Measurements from ENCODE around the gene R3HDM2.

GRCh38 chr12:57397441-57397840 is 33.4 kb downstream of the R3HDM2 start:
- TF ChIP-seq POLR2A (IDR thresholded peaks at IDR 0.05; ENCODE audit: extremely low read depth, insufficient read length): no peak
- TF ChIP-seq CTCF (IDR thresholded peaks at IDR 0.05; ENCODE audit: low read depth, low read length): no peak
- no peak for TF ChIP-seq MAX (IDR thresholded peaks at IDR 0.05; ENCODE audit: low read depth, low read length)
- TF ChIP-seq MYC (IDR thresholded peaks at IDR 0.05; ENCODE audit: low read depth, low read length): no peak
